HG03521 (cell line): ENCODE measurements around the gene PSORS1C1.
"Not testable (repeated sequence)": the region's sequence is repeated elsewhere in the genome, so short reads cannot be mapped to it uniquely, and the experiment has no call there.

Experiments used
- ATAC-seq: cut with Tn5 transposase; IDR thresholded peaks from one replicate; pipeline ENCODE4 v1.9.1; 2021; ENCODE audit warnings: mild to moderate bottlenecking, moderate library complexity; ENCODE audit not compliant: unreplicated experiment

Gene PSORS1C1, protein sequence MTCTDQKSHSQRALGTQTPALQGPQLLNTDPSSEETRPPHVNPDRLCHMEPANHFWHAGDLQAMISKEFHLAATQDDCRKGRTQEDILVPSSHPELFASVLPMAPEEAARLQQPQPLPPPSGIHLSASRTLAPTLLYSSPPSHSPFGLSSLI

DNA sequence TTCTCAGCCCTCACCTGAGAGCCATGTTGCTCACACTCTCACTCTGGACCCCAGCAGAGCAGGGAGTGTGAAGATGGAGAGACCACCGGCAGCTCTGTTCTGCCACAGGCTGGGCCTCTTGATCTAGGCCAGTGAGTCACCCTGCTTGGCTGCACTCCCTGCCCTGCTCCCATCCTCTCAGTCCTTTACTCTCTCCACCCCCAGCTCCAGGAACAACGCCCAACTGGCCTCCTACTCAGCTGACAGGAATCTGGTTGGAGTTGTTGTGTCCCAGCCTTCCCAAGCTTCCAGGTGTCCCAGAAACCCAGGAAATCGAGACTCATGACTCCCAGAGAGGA, at the start of gene PSORS1C1:
Gene PSORS1C1, plus strand, starts transcription at position 260 of the 338 bp plus-strand sequence. CDS start 14,833 bp downstream, outside the sequence.
- ATAC-seq = no peak

DNA sequence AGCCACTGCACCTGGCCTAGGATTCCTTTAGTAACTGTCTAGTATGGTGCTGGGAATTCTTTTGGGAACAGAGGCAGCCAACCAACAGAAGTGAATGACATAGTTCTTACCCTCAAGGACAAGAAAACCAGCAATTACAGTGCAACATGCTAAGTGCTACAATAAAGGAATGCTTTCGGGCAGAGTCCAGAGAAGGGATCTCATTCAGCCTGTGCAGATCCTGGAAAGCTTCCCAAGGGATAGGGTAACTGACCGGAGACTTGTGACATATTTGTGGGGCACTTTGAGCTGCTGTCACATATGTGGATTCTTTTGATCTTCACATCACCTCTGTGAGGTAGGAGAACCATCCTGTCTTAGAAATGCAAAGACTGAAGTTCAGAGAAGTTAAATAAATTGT, 49.0 kb upstream of the PSORS1C1 start:
- no peak for ATAC-seq

DNA sequence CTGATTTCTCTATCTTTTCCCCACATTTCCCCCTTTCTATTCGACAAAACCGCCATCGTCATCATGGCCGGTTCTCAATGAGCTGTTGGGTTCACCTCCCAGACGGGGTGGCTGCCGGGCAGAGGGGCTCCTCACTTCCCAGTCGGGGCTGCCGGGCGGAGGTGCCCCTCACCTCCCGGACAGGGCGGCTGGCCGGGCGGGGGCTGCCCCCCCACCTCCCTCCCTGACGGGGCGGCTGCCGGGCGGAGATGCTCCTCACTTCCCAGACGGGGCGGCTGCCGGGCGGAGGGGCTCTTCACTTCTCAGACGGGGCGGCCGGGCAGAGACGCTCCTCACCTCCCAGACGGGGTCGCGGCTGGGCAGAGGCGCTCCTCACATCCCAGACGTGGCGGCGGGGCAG, 47.6 kb upstream of the PSORS1C1 start:
- not testable (repeated sequence) for ATAC-seq

DNA sequence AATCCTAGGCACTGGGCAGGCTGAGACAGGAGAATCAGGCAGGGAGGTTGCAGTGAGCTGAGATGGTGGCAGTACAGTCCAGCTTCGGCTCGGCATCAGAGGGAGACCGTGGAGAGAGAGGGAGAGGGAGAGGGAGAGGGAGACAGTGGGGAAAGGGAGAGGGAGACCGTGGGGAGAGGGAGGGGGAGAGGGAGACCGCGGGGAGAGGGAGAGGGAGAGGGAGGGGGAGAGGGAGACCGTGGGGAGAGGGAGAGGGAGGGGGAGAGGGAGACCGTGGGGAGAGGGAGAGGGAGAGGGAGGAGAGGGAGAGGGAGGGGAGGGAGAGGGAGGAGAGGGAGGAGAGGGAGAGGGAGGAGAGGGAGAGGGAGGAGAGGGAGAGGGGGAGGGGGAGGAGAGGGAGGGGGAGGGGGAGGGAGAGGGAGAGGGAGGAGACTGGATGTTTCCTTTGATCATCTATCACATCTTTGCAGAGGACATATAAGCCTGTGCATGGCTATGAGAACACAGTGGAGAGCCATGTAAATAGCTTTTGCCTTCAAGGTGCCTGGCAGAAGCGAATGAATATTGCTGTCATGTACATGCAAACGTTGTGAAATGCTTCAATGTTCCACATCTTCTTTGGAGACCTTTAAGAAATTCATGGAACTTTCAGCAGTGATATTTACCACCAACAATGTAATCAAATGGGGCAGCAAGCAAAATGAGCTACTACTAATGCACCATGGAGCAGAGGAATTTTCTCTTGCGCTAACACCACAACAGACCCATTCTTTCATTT, 46.5 kb upstream of the PSORS1C1 start:
- not testable (repeated sequence) for ATAC-seq

DNA sequence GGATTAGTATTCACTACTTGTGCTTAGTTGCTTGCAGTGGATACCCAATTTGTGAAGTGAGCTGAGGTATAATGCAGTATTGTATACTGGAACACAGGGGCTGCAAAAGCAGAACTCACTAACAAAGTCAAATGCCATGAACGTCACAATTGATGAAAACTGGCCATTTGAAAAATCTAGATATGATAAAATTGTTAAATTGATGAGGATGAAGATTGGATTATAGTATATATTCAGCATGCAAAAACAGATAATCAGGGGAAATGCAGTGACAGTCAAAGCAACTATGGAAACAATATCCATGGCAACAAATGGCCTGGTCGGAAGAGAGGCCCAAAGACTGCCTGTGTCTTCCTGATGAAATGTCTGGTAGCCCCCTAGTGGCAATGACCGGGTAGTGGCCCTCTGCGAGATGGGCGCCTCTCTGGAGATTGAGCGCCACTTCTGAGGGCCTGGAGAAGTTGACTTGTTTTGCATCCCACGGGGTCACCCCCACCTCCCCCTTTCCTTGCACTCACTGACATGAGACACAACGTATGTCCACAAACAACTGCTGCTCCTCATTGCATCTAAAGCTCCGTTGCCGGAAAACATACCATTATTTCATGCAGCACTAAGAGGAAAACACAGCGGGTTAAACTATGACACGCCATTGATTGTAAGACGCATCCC, 45.8 kb upstream of the PSORS1C1 start:
- ATAC-seq = peak; percentile 51

DNA sequence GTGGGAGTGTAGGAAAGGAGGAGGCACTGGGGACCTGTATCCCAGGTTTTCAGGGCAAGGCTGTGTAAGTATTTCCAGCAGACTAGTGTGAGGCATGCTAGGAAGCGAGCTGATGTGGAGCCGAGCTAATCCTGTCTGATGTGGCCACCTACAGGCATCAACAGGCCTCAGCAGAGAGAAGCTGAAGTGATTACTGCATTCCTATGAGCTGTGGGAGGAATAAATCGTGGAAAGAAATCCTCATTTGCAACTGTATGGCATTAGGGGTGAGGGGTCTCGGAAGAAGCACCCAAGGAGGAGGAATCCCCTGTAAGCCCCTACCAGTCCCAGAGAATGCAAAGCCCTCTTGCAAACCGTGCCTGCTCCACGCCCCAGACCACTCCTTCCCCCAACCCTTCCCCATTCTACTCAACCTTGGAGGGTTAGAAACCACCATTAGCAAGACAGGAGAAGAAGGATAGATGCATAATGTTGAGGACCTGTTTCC, 43.8 kb upstream of the PSORS1C1 start:
- ATAC-seq = no peak

- no peak for ATAC-seq
Observed at GRCh38 chr6:31074401-31074800, 40.2 kb upstream of the PSORS1C1 start.

DNA sequence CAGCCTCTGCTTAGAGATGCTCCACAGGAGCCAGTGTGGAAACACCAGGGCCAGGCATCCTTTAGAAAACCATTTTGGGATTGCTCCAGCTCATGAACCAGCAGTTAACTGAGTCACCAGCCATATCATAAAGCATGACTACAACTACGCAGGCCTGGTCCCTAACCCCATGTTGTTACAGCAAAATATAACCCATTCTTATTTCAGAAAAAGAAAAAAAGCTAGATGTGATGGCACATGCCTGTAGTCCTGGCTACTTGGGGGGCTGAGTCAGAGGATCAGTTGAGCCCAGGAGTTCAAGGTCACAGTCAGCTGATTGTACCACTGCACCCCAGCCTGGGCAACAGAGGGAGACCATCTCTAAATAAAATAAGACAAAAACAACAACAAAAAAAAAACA, 39.1 kb upstream of the PSORS1C1 start:
- no peak for ATAC-seq

DNA sequence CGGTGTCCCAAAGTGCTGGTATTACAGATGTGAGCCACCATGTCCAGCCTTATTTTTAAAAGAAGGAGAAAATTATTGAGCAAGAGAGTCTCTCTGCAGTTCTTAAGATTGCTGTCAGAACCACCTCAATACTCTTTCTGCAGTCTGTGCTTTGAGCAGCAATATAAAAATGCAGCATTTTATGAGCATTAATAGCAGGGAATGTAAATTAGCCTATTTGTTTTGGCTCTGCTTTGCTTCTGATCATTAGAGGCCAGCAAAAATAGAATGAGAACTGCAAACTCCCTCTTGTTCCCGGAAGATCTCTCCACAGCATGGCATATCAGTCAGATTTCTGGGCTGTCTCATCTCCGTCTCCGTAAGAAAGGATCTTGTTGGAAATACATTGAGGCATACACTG, 38.0 kb upstream of the PSORS1C1 start:
- no peak for ATAC-seq

- no peak for ATAC-seq
Observed at GRCh38 chr6:31079656-31080261, 34.8 kb upstream of the PSORS1C1 start.

DNA sequence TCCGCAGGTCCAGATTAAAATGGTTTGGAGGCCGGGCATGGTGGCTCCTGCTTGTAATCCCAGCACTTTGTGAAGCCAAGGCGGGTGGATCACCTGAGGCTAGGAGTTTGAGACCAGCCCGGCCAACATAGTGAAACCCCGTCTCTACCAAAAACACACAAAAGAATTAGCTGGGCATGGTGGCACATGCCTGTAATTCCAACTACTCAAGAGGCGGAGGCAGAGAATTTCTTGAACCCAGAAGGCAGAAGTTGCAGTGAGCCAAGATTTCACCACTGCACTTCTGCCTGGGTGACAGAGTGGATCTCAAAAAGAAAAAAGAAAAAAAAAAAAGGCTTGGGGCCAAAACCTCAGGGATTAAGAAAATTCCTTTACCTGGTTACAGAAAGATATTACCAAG, 32.7 kb upstream of the PSORS1C1 start:
- ATAC-seq = no peak

GRCh38 chr6:31083742-31084354, 30.8 kb upstream of the PSORS1C1 start:
- ATAC-seq = no peak

DNA sequence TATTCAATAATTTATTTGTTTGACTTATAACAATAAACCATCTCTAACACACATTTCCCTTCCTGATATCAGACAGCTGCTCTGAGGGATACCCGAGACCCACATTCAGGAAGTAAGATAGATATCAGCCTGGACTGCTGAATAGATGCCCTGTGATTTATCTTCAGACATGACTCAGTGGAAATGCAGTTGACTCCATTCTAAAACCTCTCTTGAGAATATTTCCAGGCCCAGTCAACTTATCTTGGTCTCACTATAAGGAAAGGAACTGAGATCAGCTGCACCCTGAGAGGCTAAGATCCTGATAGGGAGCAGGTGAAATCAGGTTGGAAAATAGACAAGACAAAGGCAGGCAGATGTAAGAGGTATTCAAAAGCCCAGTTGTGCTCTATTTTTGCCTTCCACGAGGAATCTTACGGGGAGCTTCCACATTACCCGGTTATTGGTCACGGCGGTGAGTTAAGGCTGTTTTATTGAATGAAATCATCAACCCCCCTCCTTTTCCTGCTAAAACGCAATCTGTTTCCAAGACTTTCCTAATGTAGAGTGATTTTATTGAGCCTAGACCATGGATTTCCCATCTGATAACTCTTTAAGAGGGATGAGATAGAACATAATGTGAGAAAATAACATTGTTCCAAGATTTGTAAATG, 27.7 kb upstream of the PSORS1C1 start:
- ATAC-seq = no peak

DNA sequence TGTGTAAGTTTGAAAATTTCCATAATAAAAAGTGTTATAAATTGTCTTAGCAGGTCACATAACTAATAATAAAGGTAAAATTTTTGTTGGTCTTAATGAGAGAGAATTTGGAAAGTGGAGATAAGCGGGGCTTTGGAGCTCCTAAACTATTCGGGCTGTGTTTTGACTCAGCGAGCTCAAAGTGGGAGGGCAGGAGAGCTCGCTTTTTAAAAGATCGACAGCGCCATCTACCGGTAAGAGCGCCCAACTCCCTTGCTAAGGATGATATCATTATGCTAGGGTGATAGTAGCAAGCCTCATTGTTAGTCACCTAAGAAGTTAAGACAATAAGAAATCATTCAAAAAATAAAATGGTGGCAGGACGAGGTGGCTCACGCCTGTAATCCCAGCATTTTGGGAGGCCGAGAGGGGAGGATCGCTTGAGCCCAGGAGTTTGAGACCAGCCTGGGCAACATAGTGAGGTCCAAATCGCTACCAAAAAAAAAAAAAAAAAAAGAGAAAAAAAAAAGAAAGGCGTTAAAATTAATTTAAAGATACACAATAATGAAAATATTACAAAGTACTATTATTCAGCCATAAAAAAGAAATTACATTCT, 27.0 kb upstream of the PSORS1C1 start:
- ATAC-seq = no peak

DNA sequence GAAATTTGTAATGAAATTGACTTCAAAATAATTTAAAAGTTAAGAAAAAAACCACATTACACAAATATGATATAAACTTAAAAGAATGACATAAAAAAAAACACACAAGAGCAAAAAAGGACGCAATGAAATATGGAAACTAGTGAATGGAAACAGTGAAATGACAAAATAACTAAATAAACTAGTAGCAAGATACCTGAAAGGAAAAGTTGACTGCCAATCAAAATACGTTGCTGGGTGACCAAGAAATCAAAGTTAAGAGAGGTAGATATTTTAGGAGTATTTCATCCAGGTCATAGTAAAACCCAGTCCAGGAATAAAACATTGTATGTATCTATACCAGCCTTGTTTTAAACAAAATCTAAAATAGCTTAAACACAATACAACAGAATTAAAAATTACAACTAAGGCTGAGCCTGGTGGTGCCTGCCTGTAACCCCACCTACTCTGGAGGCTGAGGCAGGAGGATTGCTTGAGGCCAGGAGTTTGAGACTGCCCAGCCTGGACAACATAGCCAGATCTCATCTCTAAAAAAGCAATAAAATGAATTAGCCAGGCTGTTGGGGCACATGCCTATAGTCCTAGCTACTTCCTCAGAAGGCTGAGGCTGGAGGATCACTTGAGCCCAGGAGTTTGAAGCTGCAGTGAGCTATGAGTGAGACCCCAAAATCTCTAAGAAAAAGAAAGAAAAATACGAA, 24.2 kb upstream of the PSORS1C1 start:
- ATAC-seq = no peak

DNA sequence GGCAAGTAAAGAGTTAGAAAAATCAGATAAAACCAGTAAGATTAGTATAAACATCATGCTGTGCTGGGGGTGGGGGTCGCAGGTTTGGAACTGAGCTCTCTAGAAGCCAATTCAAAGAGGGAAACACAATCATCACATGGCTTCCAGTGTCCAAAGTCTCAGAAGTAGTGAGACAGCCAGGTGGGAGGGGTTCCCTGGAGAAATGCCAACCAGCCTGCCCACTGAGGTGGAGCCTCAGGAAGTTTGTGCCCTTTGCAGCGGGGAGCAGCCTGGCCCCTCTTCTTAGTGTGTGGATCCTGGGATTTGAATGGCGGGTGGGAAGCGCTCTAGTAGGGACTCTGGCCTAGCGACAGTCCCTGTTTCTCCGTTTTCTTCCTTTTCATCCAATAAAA, 23.6 kb upstream of the PSORS1C1 start:
- ATAC-seq = no peak

- ATAC-seq = no peak
Observed at GRCh38 chr6:31091680-31092079, 22.9 kb upstream of the PSORS1C1 start.

- ATAC-seq = no peak
Observed at GRCh38 chr6:31092238-31092637, 22.4 kb upstream of the PSORS1C1 start.

DNA sequence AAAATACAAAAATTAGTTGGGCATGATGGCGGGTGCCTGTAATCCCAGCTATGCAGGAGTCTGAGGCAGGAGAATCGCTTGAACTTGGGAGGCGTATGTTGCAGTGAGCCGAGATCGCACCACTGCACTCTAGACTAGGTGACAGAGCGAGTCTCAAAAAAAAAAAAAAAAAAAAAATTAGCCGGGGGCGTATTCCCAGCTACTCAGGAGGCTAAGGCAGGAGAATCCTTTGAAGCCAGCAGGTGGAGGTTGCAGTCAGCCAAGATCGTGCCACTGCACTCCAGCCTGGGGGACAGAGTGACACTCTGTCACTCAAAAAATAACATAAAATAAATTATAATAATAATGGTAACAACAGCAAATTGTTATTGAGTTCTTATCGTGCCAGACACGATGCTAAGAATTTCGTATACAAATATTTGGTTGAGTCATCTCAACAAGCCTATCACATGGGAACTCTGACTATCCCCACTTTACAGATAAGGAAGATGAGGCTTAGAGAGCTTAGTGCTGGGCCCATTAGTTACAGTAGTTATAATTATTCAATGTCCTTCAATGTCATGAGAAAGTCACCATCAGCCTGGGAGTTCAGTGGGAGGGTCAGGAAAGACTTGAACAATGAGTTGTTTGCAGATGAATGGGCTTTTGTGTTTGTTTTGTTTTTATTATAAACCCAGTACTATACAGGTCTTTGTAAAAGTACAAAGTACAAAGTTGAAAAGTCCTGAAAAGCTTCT, 21.7 kb upstream of the PSORS1C1 start:
- ATAC-seq = no peak
